ENCODE results near the gene NTF4.

DNA sequence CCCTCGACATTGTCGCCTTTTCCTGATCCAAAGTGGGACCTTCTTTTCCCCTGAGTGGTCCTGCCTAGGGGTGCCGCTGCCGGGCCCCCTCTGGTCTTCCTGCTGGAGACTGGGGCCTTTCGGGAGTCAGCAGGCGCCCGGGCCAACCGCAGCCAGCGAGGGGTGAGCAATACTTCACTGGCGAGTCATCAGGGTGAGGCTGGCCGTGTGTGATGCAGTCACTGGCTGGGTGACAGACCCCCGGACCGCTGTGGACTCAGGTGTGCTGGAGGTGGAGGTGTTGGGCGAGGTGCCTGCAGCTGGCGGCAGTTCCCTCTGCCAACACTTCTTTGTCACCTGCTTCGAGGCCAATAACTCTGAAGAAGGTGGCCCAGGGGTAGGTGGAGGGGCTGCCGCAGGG is 22.4 kb downstream of the NTF4 start:
- TF ChIP-seq, protein P1, sequence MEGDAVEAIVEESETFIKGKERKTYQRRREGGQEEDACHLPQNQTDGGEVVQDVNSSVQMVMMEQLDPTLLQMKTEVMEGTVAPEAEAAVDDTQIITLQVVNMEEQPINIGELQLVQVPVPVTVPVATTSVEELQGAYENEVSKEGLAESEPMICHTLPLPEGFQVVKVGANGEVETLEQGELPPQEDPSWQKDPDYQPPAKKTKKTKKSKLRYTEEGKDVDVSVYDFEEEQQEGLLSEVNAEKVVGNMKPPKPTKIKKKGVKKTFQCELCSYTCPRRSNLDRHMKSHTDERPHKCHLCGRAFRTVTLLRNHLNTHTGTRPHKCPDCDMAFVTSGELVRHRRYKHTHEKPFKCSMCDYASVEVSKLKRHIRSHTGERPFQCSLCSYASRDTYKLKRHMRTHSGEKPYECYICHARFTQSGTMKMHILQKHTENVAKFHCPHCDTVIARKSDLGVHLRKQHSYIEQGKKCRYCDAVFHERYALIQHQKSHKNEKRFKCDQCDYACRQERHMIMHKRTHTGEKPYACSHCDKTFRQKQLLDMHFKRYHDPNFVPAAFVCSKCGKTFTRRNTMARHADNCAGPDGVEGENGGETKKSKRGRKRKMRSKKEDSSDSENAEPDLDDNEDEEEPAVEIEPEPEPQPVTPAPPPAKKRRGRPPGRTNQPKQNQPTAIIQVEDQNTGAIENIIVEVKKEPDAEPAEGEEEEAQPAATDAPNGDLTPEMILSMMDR (IDR thresholded peaks at IDR 0.05) = no peak
- TF ChIP-seq, protein P2, sequence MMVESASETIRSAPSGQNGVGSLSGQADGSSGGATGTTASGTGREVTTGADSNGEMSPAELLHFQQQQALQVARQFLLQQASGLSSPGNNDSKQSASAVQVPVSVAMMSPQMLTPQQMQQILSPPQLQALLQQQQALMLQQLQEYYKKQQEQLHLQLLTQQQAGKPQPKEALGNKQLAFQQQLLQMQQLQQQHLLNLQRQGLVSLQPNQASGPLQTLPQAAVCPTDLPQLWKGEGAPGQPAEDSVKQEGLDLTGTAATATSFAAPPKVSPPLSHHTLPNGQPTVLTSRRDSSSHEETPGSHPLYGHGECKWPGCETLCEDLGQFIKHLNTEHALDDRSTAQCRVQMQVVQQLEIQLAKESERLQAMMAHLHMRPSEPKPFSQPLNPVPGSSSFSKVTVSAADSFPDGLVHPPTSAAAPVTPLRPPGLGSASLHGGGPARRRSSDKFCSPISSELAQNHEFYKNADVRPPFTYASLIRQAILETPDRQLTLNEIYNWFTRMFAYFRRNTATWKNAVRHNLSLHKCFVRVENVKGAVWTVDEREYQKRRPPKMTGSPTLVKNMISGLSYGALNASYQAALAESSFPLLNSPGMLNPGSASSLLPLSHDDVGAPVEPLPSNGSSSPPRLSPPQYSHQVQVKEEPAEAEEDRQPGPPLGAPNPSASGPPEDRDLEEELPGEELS (CRISPR knock-in tag; IDR thresholded peaks at IDR 0.05) = no peak
- TF ChIP-seq, protein P3, sequence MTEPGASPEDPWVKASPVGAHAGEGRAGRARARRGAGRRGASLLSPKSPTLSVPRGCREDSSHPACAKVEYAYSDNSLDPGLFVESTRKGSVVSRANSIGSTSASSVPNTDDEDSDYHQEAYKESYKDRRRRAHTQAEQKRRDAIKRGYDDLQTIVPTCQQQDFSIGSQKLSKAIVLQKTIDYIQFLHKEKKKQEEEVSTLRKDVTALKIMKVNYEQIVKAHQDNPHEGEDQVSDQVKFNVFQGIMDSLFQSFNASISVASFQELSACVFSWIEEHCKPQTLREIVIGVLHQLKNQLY (CRISPR knock-in tag; IDR thresholded peaks at IDR 0.05) = no peak
- no peak for TF ChIP-seq ZNF121 (CRISPR knock-in tag; IDR thresholded peaks at IDR 0.05)
- TF ChIP-seq, protein P4, sequence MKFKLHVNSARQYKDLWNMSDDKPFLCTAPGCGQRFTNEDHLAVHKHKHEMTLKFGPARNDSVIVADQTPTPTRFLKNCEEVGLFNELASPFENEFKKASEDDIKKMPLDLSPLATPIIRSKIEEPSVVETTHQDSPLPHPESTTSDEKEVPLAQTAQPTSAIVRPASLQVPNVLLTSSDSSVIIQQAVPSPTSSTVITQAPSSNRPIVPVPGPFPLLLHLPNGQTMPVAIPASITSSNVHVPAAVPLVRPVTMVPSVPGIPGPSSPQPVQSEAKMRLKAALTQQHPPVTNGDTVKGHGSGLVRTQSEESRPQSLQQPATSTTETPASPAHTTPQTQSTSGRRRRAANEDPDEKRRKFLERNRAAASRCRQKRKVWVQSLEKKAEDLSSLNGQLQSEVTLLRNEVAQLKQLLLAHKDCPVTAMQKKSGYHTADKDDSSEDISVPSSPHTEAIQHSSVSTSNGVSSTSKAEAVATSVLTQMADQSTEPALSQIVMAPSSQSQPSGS (CRISPR knock-in tag; IDR thresholded peaks at IDR 0.05; ENCODE audit: borderline replicate concordance, low read depth) = no peak
- TF ChIP-seq CBFB (CRISPR knock-in tag; IDR thresholded peaks at IDR 0.05; ENCODE audit: low read depth) = no peak
- TF ChIP-seq ZBTB21 (CRISPR knock-in tag; IDR thresholded peaks at IDR 0.05; ENCODE audit: borderline replicate concordance) = no peak
- TF ChIP-seq, protein P5, sequence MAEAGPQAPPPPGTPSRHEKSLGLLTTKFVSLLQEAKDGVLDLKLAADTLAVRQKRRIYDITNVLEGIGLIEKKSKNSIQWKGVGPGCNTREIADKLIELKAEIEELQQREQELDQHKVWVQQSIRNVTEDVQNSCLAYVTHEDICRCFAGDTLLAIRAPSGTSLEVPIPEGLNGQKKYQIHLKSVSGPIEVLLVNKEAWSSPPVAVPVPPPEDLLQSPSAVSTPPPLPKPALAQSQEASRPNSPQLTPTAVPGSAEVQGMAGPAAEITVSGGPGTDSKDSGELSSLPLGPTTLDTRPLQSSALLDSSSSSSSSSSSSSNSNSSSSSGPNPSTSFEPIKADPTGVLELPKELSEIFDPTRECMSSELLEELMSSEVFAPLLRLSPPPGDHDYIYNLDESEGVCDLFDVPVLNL (CRISPR knock-in tag; IDR thresholded peaks at IDR 0.05; ENCODE audit: borderline replicate concordance, low read depth) = no peak
- TF ChIP-seq TP53 (CRISPR knock-in tag; IDR thresholded peaks at IDR 0.05) = no peak
- no peak for TF ChIP-seq IRF2 (CRISPR knock-in tag; IDR thresholded peaks at IDR 0.05; ENCODE audit: borderline replicate concordance, low read depth)
